Large intestine (tissue), 12 donors: ENCODE results near the gene DBNL. TPM values are rescaled to one million over a fixed set of nuclear protein-coding genes. Genes with fewer than 3 reads are reported as not detected.
"Not testable (repeated sequence)": the region's sequence is repeated elsewhere in the genome, so short reads cannot be mapped to it uniquely, and the experiment has no call there.

ENCODE experiments used
- DNase-seq, 2 donors: peaks; one replicate each; pipeline versions ENCODE4 v3.0.0 to v3.0.0-alpha.2; 2013
- H3K27ac ChIP-seq: one replicate; pipeline ENCODE4 v1.5.1; 2013; ENCODE audit warnings: low read length
- H3K27me3 ChIP-seq: 2 replicates; pipeline ENCODE4 v1.6.1; 2013; ENCODE audit warnings: low read length; ENCODE audit not compliant: control insufficient read depth, insufficient read depth
- H3K36me3 ChIP-seq: 2 replicates; pipeline ENCODE4 v1.6.1; 2013; ENCODE audit warnings: low read length; ENCODE audit not compliant: control insufficient read depth, insufficient read depth
- H3K4me1 ChIP-seq: one replicate; pipeline ENCODE4 v1.6.1; 2013; ENCODE audit warnings: low read length; ENCODE audit not compliant: control insufficient read depth, insufficient read depth
- H3K4me3 ChIP-seq: one replicate; pipeline ENCODE4 v1.5.1; 2013; ENCODE audit warnings: low read length
- H3K9me3 ChIP-seq: one replicate; pipeline ENCODE4 v1.6.1; 2013; ENCODE audit warnings: mild to moderate bottlenecking, low read depth, low read length, moderate library complexity; ENCODE audit not compliant: control insufficient read depth
- WGBS: methylation state at CpG from one replicate; pipeline ENCODE4 v1.1.5; 2013; ENCODE audit warnings: low lambda C conversion rate; ENCODE audit not compliant: insufficient coverage; 5-methylcytosine and 5-hydroxymethylcytosine counted together
- long read RNA-seq, 11 donors: transcript quantifications; one replicate each; lab custom pipeline, GENCODE V29; 2026
- polyA plus RNA-seq: library from polyadenylated mRNA; unstranded; fragments of 120-200 nt; gene quantifications from one replicate; pipeline ENCODE4 v1.2.1, GENCODE V29; 2013

DBNL gene
- 66.1 TPM for polyA plus RNA-seq
- long read RNA-seq, donor 1, transcript DBNL-210 (13 exons, 1,808 nt), result major isoform, 5 of 14 reads
- long read RNA-seq, donor 1, partial matches to known transcripts, result 5 of 14 reads
- long read RNA-seq, donor 1, other reads (novel, unspliced or antisense), result 0 of 14 reads
- long read RNA-seq, donor 2, transcript DBNL-210 (13 exons, 1,808 nt), result major isoform, 14 of 62 reads
- long read RNA-seq, donor 2, transcript DBNL-220 (13 exons, 2,117 nt), result minor isoform, 7 of 62 reads
- long read RNA-seq, donor 2, partial matches to known transcripts, result 36 of 62 reads
- long read RNA-seq, donor 2, other reads (novel, unspliced or antisense), result 5 of 62 reads
- long read RNA-seq, donor 3, transcript DBNL-210 (13 exons, 1,808 nt), result major isoform, 15 of 52 reads
- long read RNA-seq, donor 3, transcript DBNL-220 (13 exons, 2,117 nt), result minor isoform, 6 of 52 reads
- long read RNA-seq, donor 3, partial matches to known transcripts, result 28 of 52 reads
- long read RNA-seq, donor 3, other reads (novel, unspliced or antisense), result 0 of 52 reads
- long read RNA-seq, donor 4, partial matches to known transcripts, result 0 of 1 reads
- long read RNA-seq, donor 4, other reads (novel, unspliced or antisense), result 0 of 1 reads
- long read RNA-seq, donor 5, transcript DBNL-210 (13 exons, 1,808 nt), result major isoform, 9 of 16 reads
- long read RNA-seq, donor 5, transcript DBNL-220 (13 exons, 2,117 nt), result minor isoform, 6 of 16 reads
- long read RNA-seq, donor 5, partial matches to known transcripts, result 0 of 16 reads
- long read RNA-seq, donor 5, other reads (novel, unspliced or antisense), result 0 of 16 reads
- long read RNA-seq, donor 6, transcript DBNL-210 (13 exons, 1,808 nt), result major isoform, 10 of 21 reads
- long read RNA-seq, donor 6, transcript DBNL-220 (13 exons, 2,117 nt), result minor isoform, 5 of 21 reads
- long read RNA-seq, donor 6, partial matches to known transcripts, result 0 of 21 reads
- long read RNA-seq, donor 6, other reads (novel, unspliced or antisense), result 6 of 21 reads
- long read RNA-seq, donor 7, partial matches to known transcripts, result 0 of 7 reads
- long read RNA-seq, donor 7, other reads (novel, unspliced or antisense), result 0 of 7 reads
- long read RNA-seq, donor 8, transcript DBNL-210 (13 exons, 1,808 nt), result major isoform, 13 of 24 reads
- long read RNA-seq, donor 8, partial matches to known transcripts, result 6 of 24 reads
- long read RNA-seq, donor 8, other reads (novel, unspliced or antisense), result 0 of 24 reads
- long read RNA-seq, donor 9, transcript DBNL-210 (13 exons, 1,808 nt), result major isoform, 16 of 19 reads
- long read RNA-seq, donor 9, partial matches to known transcripts, result 0 of 19 reads
- long read RNA-seq, donor 9, other reads (novel, unspliced or antisense), result 0 of 19 reads
- long read RNA-seq, donor 10, transcript DBNL-210 (13 exons, 1,808 nt), result major isoform, 22 of 28 reads
- long read RNA-seq, donor 10, transcript DBNL-220 (13 exons, 2,117 nt), result minor isoform, 5 of 28 reads
- long read RNA-seq, donor 10, partial matches to known transcripts, result 0 of 28 reads
- long read RNA-seq, donor 10, other reads (novel, unspliced or antisense), result 0 of 28 reads
- long read RNA-seq, donor 11, transcript DBNL-210 (13 exons, 1,808 nt), result major isoform, 14 of 23 reads
- long read RNA-seq, donor 11, partial matches to known transcripts, result 0 of 23 reads
- long read RNA-seq, donor 11, other reads (novel, unspliced or antisense), result 5 of 23 reads

DNA sequence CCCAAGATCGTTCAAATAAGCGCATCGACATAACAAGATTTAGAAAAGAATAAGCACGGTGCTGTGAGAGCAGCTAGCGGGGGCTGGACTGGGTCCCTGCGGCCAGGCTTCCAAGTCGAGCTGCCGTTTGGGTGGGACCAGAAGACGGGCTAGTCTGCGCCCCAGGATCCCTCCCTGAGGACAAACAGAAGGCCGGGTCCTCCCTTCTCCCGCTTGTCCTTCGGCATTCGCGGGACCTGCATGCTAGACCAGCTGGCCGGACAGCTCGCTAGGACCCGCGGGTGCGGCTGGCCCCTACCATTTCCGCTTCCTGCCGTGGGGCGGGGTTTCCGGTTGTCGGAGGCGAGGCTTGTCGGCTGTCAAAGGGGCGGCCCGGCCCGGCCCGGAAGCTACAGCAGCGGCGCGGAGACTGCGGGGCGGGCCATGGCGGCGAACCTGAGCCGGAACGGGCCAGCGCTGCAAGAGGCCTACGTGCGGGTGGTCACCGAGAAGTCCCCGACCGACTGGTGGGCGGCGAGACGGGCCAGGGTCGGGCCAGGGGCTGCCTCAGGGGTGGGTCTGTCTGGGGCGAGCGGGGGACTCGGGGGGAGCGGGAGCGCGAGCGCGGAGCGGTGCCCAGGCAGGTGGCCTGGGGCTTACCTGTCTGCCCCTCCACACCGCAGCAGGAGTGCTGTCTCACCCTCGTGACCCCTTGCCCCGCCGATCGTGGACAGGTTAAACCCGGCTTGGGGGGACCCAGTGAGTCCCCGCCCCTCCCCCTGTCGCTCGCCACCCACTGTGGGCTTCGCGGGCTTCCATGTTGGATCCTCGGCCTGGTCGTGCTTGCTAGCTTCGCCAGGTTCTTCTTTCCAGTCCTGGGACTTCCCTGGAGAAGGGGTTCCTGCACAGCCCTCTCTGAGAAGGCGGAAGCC is at the start of gene DBNL:
Gene DBNL, plus strand, starts transcription at position 388 of the 911 bp plus-strand sequence. Its CDS starts 36 bp downstream, at position 424.
- Histone ChIP-seq H3K36me3 (peaks cover 12% of the 10 kb centered on the region), H3K27me3 (no peaks in the 10 kb centered on the region), H3K4me3 (peak within 1 kb of the TSS; percentile 88), H3K9me3 (no peaks in the 10 kb centered on the region), H3K4me1 (peaks cover 13% of the 10 kb centered on the region), H3K27ac (peak within 1 kb of the TSS; percentile 81)
- DNase-seq, result peak; percentile 84 to 93
- no CpG with 5 or more reads among the region's 74 CpGs for WGBS

DNA sequence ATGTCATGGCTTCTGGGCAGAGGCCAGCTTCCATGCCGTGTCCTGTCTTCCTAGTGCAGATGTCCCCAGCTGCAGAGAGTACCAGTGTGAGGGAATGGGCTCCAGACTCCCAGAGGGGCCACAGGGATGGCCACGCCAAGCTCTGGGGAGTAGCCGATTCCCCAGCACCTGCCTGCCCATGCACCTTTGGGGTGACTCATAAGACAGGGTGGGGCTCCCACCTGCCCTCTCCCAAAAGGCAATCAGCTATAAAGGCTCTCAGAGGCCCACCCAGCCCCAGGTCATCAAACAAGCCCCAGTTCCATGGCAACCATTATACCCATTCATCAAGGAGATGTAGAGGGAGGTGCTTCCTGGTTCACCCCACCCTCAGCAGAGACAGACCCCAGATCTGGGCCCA is 47.0 kb upstream of the DBNL start, which contains the start of gene SPDYE1:
Gene SPDYE1, plus strand, starts transcription at position 366 of the 400 bp plus-strand sequence. CDS start 2,053 bp downstream, outside the sequence.
- H3K27ac ChIP-seq, H3K4me1 ChIP-seq, H3K36me3 ChIP-seq, H3K4me3 ChIP-seq, H3K9me3 ChIP-seq, DNase-seq, H3K27me3 ChIP-seq: not testable (repeated sequence)
- no CpG with 5 or more reads among the region's 3 CpGs for WGBS

DNA sequence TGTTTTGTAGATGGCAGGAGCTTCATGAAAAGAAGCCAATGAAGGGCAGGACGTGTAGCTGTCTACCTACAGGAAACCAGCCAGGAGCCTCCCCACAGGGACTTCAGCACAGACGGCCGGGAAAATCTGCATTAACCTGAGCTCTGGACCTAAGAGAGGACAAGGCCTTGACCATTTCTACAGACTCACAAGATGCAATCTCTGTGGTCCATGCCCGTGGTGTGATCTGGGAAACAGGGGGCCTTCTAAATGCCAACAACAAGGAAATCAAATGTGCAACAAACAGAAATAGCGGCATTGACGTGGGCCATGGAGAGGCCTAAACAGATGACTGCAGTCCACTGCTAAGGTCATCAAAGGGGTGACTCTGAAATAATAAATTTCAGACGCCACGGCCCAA is 32.4 kb upstream of the DBNL start:
- not testable (repeated sequence) for H3K4me1 ChIP-seq, H3K27me3 ChIP-seq, H3K4me3 ChIP-seq, H3K9me3 ChIP-seq, H3K27ac ChIP-seq, DNase-seq, H3K36me3 ChIP-seq
- WGBS, result no CpG with 5 or more reads among the region's 8 CpGs

DNA sequence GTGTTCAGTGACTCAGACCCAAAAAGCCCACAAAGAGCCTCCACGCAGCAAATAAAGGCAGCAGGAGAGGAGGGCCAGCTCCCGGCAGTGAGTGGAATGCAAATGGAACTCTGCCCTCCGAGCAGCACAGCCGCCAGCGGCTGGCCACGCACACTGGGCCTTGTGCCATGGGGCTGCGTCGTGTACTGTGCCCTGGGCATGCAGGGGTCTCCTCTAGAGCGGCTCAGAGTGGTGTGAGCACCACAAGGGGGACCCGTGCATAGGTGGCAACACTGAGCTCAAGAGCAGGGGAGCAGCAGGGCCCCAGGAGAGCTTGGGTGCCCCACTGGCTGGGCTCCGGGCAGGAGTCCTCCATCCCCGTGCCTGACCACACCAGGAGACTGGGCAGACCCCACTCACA is 29.4 kb upstream of the DBNL start:
- H3K36me3 ChIP-seq, H3K4me3 ChIP-seq, H3K27me3 ChIP-seq, H3K4me1 ChIP-seq, DNase-seq, H3K27ac ChIP-seq, H3K9me3 ChIP-seq: not testable (repeated sequence)
- WGBS, result no CpG with 5 or more reads among the region's 12 CpGs

DNA sequence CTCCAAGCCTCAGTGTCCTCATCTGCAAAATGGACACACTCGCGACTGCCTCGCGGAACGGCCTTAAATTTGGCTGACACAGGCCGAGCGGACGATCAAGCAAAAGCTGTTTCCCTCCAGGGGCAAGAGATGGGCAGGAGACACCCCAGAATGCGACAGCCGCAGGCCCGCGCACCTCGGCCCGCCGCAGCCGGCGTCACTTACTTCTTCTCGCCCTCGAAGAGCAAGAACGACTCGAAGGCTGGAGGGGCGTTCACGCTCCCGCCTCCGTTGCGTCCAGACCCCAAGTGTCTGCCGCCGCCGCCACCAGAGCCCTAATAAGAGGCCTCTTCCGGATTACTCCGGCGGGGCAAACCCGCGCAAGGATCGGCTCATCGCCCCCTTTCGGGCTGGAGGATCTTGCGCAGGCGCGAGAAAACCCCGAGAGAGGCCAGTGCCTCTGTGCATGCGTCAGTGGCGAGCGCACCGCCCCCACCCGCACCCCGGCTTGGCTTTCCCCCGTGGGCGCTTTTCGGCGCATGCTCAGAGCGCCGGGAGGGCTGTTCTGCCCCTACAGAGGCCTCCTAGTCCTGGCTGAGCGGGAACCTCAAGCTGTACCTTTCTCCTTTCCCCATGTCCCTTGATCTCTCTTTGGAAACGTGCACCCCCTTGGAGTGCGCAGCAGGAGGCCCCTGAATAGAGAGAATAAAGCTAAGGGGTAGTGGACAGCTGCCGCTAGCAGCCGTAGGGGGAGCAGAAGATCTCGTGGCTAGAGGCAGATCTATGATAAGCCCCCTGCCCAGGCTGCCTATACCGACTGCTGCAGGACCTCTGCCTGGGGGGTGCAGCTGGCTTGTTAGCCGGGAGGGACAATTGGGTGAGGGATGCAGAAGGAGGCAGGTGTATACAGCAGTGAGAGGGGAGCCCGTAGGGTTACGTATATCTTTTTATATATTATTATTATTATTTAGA is 25.4 kb upstream of the DBNL start:
- peak overlapping the region; percentile 67 for H3K27ac ChIP-seq
- no CpG with 5 or more reads among the region's 63 CpGs for WGBS
- not testable (repeated sequence) for H3K9me3 ChIP-seq, H3K36me3 ChIP-seq, H3K27me3 ChIP-seq, H3K4me1 ChIP-seq
- peak overlapping the region; percentile 70 for H3K4me3 ChIP-seq
- DNase-seq, result peak; percentile 97 to 98

DNA sequence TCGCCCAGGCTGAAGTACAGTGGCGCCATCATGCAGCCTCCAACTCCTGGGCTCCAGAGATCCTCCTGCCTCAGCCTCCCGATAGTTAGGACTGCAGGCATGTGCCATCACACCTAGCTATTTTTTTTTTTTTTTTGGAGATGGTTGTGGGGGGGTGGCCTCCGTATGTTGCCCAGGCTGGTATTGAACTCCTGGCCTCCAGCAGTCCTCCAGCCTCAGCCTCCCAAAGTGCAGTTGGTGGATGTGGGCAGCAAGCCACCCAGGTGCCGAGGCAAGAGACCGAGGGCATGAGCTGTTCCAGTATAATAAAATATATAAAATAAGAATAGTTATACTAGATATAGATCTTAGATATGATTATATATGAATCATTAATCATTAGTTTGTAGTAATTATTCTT is 24.7 kb upstream of the DBNL start:
- H3K27ac ChIP-seq, DNase-seq: not testable (repeated sequence)
- WGBS, result no CpG with 5 or more reads among the region's 6 CpGs

DNA sequence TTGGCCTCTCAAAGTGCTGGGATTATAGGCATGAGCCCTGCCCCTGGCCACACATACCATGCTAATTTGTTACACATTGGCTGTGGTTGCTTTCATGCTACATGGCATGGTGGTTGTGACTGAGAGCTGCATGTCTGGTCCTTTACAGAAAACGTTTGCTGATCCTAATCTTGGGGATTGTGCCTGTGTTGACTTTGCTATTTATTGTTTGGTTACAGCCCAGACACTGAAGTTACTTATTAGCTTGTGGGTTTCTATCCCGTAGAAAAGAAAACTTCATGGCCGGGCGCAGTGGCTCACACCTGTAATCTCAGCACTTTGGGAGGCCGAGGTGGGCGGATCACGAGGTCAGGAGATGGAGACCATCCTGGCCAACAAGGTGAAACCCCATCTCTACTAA is 22.4 kb upstream of the DBNL start:
- DNase-seq, H3K27ac ChIP-seq, H3K9me3 ChIP-seq, H3K4me3 ChIP-seq, H3K36me3 ChIP-seq, H3K27me3 ChIP-seq, H3K4me1 ChIP-seq: not testable (repeated sequence)
- WGBS, result no CpG with 5 or more reads among the region's 7 CpGs

More for the DNA sequence above, 24.7 kb upstream of the DBNL start:
- H3K4me3 ChIP-seq, H3K27me3 ChIP-seq, H3K9me3 ChIP-seq, H3K36me3 ChIP-seq, H3K4me1 ChIP-seq: not testable (repeated sequence)

DNA sequence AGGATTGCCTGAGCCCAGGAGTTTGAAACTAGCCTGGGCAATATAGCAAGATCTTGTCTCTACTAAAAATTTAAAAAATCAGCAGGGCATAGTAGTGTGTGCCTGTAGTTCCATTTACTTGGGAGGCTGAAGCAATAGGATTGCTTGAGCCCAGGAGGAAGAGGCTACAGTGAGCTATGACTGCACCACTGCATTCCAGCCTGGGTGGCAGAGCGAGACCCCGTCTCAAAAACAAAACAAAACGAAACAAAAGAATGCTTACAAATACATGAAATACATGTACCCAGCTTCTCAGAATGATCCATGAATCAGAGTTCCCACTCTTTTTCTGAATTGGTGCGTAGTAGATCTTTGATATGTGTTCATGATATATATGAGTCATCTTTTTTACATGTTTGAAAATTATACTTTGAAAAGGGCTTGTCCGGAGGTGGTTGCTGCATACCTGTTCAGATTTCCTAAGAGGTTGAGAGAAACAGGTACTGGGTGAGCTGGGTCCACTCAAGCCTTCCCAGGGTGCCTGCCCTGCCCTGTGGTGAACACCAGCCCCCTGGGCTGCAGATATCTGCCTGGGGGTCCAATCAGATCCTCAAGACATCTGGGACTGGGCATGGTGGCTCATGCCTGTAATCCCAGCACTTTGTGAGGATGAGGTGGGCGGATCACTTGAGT is 21.6 kb upstream of the DBNL start:
- H3K27me3 ChIP-seq, H3K4me3 ChIP-seq, H3K36me3 ChIP-seq, H3K9me3 ChIP-seq, H3K4me1 ChIP-seq, H3K27ac ChIP-seq, DNase-seq: not testable (repeated sequence)
- 20% methylated on average over 1 of the region's 6 CpGs for WGBS
